Peyer's patch (tissue), 4 donors: ENCODE measurements around the gene H2BK1.

Source experiments
- POLR2A ChIP-seq, 2 donors: fragments of 450-650 bp; IDR thresholded peaks; one replicate each; pipeline ENCODE4 v1.5.1; 2017; ENCODE audit warnings: antibody characterized with exemption in 2 of 2, mild to moderate bottlenecking in 2 of 2, moderate library complexity in 2 of 2
- TF ChIP-seq, protein P1 (sequence below), 6 experiments: fragments of 450-650 bp in 4 of 6; fragments of 200-600 bp in 2 of 6; sonication (generic) in 1 of 6; IDR thresholded peaks; one replicate each; pipeline ENCODE4 v1.5.1; 2017 to 2019; ENCODE audit warnings: antibody characterized with exemption in 6 of 6, mild to moderate bottlenecking in 3 of 6, moderate library complexity in 1 of 6

GRCh38 chr7:151189038-151189437, 21.2 kb downstream of the H2BK1 start:
- no peak for TF ChIP-seq POLR2A (IDR thresholded peaks at IDR 0.05)
- TF ChIP-seq, protein P1, sequence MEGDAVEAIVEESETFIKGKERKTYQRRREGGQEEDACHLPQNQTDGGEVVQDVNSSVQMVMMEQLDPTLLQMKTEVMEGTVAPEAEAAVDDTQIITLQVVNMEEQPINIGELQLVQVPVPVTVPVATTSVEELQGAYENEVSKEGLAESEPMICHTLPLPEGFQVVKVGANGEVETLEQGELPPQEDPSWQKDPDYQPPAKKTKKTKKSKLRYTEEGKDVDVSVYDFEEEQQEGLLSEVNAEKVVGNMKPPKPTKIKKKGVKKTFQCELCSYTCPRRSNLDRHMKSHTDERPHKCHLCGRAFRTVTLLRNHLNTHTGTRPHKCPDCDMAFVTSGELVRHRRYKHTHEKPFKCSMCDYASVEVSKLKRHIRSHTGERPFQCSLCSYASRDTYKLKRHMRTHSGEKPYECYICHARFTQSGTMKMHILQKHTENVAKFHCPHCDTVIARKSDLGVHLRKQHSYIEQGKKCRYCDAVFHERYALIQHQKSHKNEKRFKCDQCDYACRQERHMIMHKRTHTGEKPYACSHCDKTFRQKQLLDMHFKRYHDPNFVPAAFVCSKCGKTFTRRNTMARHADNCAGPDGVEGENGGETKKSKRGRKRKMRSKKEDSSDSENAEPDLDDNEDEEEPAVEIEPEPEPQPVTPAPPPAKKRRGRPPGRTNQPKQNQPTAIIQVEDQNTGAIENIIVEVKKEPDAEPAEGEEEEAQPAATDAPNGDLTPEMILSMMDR (IDR thresholded peaks at IDR 0.05), result no peak
